GM19395 (cell line): Measurements from ENCODE around the gene MYBPH.

Source experiments
- ATAC-seq: cut with Tn5 transposase; IDR thresholded peaks from one replicate; pipeline ENCODE4 v1.9.1; 2021; ENCODE audit warnings: mild to moderate bottlenecking, moderate library complexity; ENCODE audit not compliant: unreplicated experiment

The MYBPH gene

DNA sequence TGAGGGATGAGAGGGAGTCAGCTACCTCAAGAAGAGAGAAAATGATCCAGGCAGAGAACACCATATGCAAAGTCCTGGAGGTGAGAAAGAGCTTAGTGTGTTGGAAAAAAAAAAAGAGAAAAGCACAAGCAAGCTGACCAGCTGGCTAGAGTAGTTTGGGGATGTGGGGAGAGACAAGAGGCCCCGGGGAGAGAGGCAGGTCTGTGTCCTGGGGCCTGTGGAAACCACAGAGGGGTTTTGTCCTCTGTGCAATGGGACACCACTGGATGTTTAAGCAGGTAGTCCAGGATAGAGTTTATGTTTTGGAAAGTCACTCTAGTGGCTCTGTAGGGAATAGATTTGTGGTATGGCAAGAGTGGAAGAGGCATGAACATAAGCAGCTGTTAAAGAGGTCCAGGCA is 25.3 kb upstream of the MYBPH start:
- ATAC-seq, result no peak

GRCh38 chr1:203199816-203200571 is 24.4 kb upstream of the MYBPH start:
- no peak for ATAC-seq

DNA sequence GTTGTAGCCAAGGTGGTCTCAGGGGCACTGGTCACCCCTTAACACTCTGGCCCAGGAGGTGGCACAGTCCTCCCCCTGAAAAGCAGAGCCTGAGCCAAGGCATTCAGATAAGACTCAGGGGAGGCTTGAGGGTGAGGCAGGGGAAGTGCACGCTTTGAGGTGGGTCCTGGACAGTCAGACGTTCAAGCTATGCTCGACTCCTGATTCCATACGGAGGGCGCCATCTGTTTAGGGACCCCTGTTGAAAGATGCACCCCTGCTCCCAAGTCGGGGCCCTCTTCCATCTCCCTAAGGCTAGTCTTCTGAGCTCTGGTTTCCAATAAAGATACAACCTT is 23.8 kb upstream of the MYBPH start:
- no peak for ATAC-seq

DNA sequence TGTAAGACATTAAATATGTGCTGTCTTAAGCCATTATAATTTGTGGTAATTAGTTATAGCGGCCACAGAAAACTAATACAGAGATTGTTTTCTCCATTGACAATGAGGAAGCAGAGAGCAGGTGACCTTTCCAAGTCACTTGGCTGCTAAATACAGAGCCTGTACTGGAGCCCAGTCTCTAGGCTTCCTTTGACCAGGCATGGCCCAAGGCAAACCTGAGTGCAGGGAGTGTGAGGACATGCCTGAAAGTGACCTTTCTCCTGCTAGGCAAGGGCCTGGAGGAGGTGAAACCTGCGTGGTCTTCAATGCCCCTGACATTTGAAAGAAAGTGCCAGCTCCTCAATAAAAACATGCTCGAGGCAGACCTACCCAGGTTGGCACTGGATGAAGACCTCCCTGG is 23.4 kb upstream of the MYBPH start:
- no peak for ATAC-seq

- no peak for ATAC-seq
These were observed 22.0 kb upstream of the MYBPH start for GRCh38 chr1:203197625-203198024.

DNA sequence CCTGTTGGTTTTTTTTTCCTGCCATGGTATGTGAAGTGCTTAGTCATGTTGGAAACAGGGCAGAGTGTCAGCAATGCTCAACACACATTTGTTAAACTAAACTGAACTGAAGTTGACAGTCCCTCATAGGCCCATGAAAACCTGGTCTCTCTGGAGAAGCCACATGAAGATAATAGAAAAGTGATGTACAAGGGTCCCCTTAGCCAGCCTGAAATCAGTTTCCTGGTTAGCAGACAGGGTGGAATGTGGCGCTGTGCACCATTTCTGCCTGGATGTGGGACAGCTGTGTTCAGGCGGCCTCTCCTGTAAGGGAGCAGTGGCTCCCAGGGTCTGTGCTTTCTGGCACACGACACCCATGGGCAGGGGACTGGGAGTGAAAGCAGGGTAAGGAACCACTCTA is 20.7 kb upstream of the MYBPH start:
- ATAC-seq, result no peak

DNA sequence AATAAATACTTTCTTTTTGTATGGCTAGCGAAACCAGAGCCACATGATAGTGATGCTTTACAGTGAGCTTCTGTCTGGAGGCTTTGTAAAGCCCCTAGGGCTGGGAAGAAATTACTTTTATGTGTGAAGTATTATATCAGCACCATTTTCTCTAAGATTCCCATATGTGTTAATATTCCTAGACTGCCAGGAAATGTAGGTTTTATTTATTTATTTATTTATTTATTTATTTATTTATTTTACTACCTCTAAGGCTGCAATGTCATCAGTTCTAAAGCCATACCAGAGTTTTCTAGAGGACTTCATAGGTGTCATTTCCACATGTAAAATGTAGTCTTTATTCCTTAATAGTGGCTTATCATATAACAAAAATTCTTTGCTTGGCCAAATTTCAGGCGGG is 15.3 kb upstream of the MYBPH start:
- no peak for ATAC-seq

DNA sequence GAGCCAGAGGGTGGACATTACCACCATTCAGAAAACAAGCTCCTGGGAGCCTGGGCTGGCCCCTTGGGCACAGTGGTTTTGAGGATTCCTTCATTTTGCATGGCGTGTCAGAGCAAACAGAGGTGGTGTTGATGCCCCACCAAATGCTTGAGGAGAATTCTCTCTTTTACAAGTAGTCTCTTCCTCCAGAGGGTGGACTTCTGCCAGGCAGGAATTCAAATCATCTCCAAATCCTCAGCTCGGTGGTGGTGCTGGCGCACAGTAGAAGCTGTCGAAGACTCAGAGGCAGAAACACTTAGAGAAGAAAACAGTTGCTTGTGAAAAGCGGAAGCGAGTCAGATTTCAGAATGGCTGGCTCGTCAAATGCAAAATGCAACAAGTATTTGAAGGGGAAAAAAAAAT is 14.3 kb upstream of the MYBPH start:
- ATAC-seq, result no peak

- ATAC-seq, result no peak
These were observed 13.1 kb upstream of the MYBPH start for GRCh38 chr1:203188686-203189232.

DNA sequence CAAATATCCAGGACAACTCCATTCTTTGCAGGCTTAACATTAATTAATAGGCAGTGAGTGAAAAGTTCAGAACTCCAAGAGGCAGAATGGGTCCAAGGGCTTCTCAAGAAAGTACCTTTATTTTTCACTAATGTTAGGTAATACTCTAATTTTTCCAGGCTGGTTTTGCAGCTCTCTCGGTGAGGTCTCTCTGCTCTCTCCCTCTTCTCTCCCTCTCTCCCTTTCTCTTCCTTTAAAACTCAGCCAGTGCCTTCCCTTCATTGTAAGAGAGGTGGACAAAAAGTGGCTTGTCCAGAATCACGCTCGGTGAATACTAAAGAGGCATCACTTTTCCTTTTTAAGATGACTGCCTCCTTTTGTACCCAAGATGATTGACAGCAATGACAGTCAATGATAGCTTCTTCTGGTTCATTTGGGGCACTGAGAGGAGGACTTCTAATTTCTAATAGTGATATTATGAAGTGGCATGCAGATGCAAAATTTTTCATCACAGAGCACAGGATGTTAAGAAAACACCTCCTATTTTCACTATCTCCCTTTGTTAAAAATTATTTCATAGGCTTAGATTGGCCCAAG is 12.2 kb upstream of the MYBPH start:
- ATAC-seq, result no peak

GRCh38 chr1:203187304-203187685 is 11.7 kb upstream of the MYBPH start:
- no peak for ATAC-seq

GRCh38 chr1:203186446-203187303 is 11.0 kb upstream of the MYBPH start, which contains the start of gene CHI3L1:
Gene CHI3L1 (minus strand): TSS chr1:203186704. CDS start chr1:203186623, 81 bp downstream.
- no peak for ATAC-seq

GRCh38 chr1:203186091-203186445 is 10.4 kb upstream of the MYBPH start:
- ATAC-seq, result no peak

GRCh38 chr1:203185585-203185984 is 10.0 kb upstream of the MYBPH start:
- no peak for ATAC-seq

DNA sequence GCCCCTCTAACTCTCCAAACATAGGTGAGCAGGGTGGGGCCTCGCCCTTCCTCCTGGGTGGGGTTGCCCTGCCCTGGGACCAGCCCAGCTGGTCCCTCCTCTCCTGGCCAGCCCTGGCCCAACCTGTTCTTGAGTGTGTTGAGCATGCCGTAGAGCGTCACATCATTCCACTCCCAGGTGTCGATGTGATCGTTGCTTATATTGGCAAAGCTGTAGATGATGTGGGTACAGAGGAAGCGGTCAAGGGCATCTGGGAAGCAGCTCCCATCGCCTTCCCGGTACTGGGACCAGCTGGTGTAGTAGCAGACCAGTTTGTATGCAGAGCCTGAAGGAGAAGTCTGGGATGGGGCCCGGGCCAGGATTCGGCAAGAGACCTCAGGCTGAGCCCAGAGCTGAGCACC is 9.4 kb upstream of the MYBPH start:
- ATAC-seq, result no peak

DNA sequence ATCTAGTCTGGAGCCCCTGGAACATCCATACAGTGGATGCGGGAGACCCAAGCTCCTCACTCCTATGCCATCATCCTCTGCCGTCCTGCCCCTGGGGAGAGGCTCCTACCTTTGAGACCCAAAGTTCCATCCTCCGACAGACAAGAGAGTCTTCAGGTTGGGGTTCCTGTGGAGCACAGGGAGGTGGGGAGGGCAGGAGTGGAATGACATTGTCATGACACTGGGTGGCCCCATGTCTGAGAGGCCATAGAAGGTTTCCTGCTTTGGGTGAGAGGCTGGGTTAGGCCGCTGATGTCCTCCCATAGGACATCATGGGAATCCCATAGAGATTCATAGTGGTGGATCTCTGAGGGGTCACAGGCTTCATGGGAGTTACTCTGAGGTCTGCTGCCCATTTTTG is 8.8 kb upstream of the MYBPH start:
- no peak for ATAC-seq

- no peak for ATAC-seq
These were observed 8.2 kb upstream of the MYBPH start for GRCh38 chr1:203183828-203184227.

- ATAC-seq, result no peak
These were observed 6.8 kb upstream of the MYBPH start for GRCh38 chr1:203182387-203182953.

GRCh38 chr1:203181586-203182386 is 6.2 kb upstream of the MYBPH start:
- no peak for ATAC-seq

- ATAC-seq, result no peak
These were observed 5.1 kb upstream of the MYBPH start for GRCh38 chr1:203180611-203181330.
